ENCODE measurements around the gene TMEM201.

Gene TMEM201

GRCh38 chr1:9653491-9654050 is 64.9 kb downstream of the TMEM201 start:
- DNase-seq (ENCODE audit: low read depth in 2 of 2), result no peak

- no peak for DNase-seq (ENCODE audit: low read depth in 2 of 2)
Measured at GRCh38 chr1:9654051-9654833, 65.5 kb downstream of the TMEM201 start.

GRCh38 chr1:9654834-9655723 is 66.4 kb downstream of the TMEM201 start:
- DNase-seq (ENCODE audit: low read depth in 2 of 2), result peak in 1 of 2 donors; percentile 59

GRCh38 chr1:9655836-9656235 is 67.1 kb downstream of the TMEM201 start:
- DNase-seq (ENCODE audit: low read depth in 2 of 2), result no peak

GRCh38 chr1:9657521-9658032 is 68.9 kb downstream of the TMEM201 start:
- no peak for DNase-seq (ENCODE audit: low read depth in 2 of 2)

- no peak for DNase-seq (ENCODE audit: low read depth in 2 of 2)
Measured at GRCh38 chr1:9658199-9658598, 69.5 kb downstream of the TMEM201 start.

- DNase-seq (ENCODE audit: low read depth in 2 of 2), result no peak
Measured at GRCh38 chr1:9659328-9659727, 70.6 kb downstream of the TMEM201 start.

- no peak for DNase-seq (ENCODE audit: low read depth in 2 of 2)
Measured at GRCh38 chr1:9663257-9663656, 74.5 kb downstream of the TMEM201 start.
